Measurements from ENCODE around the gene NSUN2.

DNA sequence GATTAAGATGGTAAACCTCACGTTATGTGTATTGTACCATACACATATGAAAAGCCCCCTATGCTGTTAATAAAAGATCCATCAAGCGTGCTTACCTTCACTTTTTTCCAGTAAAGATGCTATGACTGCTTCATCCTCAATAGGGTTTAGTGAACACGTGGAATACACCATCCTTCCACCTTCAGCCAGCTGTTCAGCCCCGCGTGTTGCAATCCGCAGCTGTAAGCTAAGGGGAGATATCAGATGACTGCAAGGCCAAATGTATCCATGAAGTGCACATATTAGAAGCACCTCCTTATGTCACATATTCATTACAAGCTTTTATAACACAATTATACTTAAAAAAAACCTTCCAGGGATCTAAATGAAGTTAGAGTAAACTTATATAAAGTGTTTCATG, 16.2 kb downstream of the NSUN2 start:
- TF ChIP-seq, protein P1, sequence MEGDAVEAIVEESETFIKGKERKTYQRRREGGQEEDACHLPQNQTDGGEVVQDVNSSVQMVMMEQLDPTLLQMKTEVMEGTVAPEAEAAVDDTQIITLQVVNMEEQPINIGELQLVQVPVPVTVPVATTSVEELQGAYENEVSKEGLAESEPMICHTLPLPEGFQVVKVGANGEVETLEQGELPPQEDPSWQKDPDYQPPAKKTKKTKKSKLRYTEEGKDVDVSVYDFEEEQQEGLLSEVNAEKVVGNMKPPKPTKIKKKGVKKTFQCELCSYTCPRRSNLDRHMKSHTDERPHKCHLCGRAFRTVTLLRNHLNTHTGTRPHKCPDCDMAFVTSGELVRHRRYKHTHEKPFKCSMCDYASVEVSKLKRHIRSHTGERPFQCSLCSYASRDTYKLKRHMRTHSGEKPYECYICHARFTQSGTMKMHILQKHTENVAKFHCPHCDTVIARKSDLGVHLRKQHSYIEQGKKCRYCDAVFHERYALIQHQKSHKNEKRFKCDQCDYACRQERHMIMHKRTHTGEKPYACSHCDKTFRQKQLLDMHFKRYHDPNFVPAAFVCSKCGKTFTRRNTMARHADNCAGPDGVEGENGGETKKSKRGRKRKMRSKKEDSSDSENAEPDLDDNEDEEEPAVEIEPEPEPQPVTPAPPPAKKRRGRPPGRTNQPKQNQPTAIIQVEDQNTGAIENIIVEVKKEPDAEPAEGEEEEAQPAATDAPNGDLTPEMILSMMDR (IDR thresholded peaks at IDR 0.05), result no peak
- TF ChIP-seq POLR2A (IDR thresholded peaks at IDR 0.05), result no peak

Measured in adrenal gland (tissue), 5 donors.